Stimulated activated naive CD8-positive, alpha-beta T cell treated with anti-CD3 and anti-CD28 coated beads, Interleukin-15, amount 100 ng/mL, for 72 hours (primary cell): ENCODE data around the gene GFOD2.
"Not testable (repeated sequence)": the region's sequence is repeated elsewhere in the genome, so short reads cannot be mapped to it uniquely, and the experiment has no call there.

Experiments used
- ATAC-seq: fragments of 150-1000 bp; cut with Tn5 transposase; 2 replicates; pipeline ENCODE4 v1.10.0; 2021; ENCODE audit warnings: mild to moderate bottlenecking, moderate library complexity
- DNase-seq, 2 donors: peaks; one replicate each; pipeline ENCODE4 v3.0.0; 2021 to 2022
- H3K27ac Mint-ChIP-seq, 2 donors: one replicate each; pipeline ENCODE4 v1.8.0; 2022; ENCODE audit warnings: mild to moderate bottlenecking in 2 of 2, mixed read lengths in 2 of 2, moderate library complexity in 2 of 2
- H3K27me3 Mint-ChIP-seq: one replicate; pipeline ENCODE4 v1.8.0; 2022; ENCODE audit warnings: mixed read lengths
- H3K4me1 Mint-ChIP-seq: one replicate; pipeline ENCODE4 v1.8.0; 2022; ENCODE audit warnings: mild to moderate bottlenecking, mixed read lengths
- H3K4me3 Mint-ChIP-seq, 2 donors: one replicate each; pipeline ENCODE4 v1.8.0; 2022; ENCODE audit warnings: mild to moderate bottlenecking in 2 of 2, mixed read lengths in 2 of 2, moderate library complexity in 1 of 2
- H3K9me3 Mint-ChIP-seq, 2 donors: one replicate each; pipeline ENCODE4 v1.8.0; 2022; ENCODE audit warnings: mixed read lengths in 2 of 2

The GFOD2 gene

DNA sequence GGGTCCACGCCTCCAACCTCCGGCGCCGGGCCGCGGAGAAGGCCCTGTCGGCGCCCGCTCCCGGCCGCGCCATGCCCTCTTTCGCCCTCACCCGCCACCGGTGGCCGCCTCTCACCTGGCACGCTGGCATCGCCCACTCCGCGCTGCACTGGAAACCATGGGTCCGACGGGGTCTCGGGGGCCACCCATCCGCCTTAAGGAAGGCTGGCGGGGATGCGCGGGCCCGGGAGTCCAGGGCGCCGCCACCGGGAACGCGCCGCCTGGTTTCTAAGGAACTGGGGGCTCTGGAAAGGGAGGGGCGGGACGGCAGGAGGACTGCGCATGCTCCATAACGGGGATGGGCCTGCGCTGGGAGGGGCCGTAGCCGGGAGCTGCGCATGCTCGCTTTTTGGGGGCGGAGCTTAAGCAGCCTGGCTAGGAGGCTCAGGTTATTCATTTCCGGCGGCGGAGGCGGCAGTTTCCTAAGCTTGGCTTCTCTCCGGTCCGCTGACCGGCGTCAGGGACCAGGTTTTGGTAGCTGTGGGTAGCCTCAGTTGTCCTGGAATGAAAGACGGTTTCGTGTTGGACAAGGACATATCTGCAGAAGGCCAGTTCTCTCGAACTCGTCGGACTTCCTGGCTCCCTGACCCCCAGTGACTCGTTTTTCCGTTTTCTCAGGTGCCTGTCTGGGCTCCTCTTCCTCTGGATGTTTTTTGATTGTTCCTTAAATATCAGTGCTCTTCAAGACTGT is at the start of gene GFOD2:
TSS of gene GFOD2 (minus strand) at position 269 of the 730 bp plus-strand sequence. CDS start 33,601 bp downstream, outside the sequence.
- Mint-ChIP-seq H3K27ac (peak within 1 kb of the TSS; percentile 95 to 98), H3K4me1 (peaks cover 29% of the 10 kb centered on the region), H3K27me3 (no peaks in the 10 kb centered on the region), H3K9me3 (no peaks in the 10 kb centered on the region), H3K4me3 (peak within 1 kb of the TSS; percentile 92 to 94)
- ATAC-seq (peak; percentile 94), DNase-seq (peak; percentile 96 to 97)

- Mint-ChIP-seq H3K4me1 (peaks cover 9% of the 10 kb centered on the region), H3K9me3 (no peaks in the 10 kb centered on the region), H3K27ac (no peak overlapping the region), H3K4me3 (no peak overlapping the region), H3K27me3 (no peaks in the 10 kb centered on the region)
- DNase-seq (no peak), ATAC-seq (no peak)
These were observed 48.8 kb upstream of the GFOD2 start for GRCh38 chr16:67767953-67768352.

DNA sequence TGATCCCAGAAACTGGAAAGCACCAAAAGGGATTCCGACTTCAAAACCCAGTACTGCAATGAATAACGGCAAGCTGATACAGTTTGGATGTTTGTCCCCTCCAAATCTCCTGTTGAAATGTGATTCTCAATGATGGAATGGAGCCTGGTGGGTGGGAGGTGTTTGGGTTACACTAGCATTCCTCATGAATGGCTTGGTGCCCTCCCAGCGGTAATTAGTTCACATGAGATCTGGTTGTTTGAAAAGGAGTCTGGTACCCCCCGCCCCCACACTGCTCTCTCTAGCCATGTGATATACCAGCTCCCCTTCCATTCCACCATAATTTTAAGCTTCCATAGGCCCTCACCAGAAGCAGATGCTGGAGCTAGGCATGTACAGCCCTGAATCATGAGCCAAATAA is 47.2 kb upstream of the GFOD2 start:
- no peaks in the 10 kb centered on the region for H3K27me3 Mint-ChIP-seq
- ATAC-seq (no peak), DNase-seq (no peak)
- H3K27ac Mint-ChIP-seq, result no peak overlapping the region
- H3K9me3 Mint-ChIP-seq, result no peaks in the 10 kb centered on the region
- peaks cover 9% of the 10 kb centered on the region for H3K4me1 Mint-ChIP-seq
- H3K4me3 Mint-ChIP-seq, result no peak overlapping the region

DNA sequence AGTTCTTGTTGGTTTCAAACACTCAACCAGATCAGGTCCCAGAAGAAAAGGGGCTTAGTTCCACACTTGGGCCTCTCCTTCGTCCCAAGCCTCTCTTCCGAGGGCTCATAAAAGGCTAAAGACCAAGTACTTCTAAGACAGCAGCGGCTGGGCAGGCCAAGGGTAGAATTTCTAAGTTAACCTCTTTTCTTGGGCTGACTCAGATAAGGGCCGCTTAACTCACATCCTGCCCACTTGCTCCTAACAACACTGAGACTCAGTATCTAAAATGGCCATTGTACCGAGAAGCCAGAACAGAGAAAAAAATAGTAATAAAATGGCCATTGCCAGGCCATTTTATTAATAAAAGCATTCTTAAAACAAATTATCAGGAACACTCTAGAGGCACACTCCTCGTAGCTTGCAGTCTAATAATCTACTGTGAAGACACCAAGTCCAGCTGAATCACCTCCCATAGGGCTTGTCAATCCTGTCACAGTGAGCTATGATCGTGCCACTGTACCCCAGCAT is 45.1 kb upstream of the GFOD2 start:
- ATAC-seq (no peak), DNase-seq (no peak)
- H3K4me1 Mint-ChIP-seq, result peaks cover 20% of the 10 kb centered on the region
- no peaks in the 10 kb centered on the region for H3K9me3 Mint-ChIP-seq
- no peak overlapping the region for H3K4me3 Mint-ChIP-seq
- no peak overlapping the region for H3K27ac Mint-ChIP-seq
- no peaks in the 10 kb centered on the region for H3K27me3 Mint-ChIP-seq

DNA sequence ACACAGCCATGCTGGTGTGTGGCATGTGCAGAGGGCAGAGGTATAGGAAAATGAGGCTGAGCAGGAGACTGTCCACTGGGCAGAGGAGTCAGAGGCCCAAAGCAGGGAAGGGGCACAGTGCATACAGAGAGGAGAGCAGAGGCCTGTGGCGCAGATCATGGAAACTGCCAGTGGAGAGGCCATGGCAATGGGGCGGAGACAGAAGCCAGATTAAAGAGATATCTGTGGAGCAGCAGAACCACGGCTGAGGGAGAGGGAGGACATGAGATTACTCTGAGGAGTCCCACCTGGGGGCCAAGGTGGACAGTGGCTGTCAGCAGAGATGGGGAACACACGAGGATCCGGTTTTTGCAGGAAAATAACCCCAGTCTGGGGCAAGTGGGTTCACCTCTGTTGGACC is 44.0 kb upstream of the GFOD2 start:
- no peak for ATAC-seq
- DNase-seq, result no peak
- Mint-ChIP-seq H3K4me3 (no peak overlapping the region), H3K4me1 (peaks cover 21% of the 10 kb centered on the region), H3K27me3 (no peaks in the 10 kb centered on the region), H3K9me3 (no peaks in the 10 kb centered on the region), H3K27ac (no peak overlapping the region)

GRCh38 chr16:67762385-67762784 is 43.3 kb upstream of the GFOD2 start:
- peaks cover 21% of the 10 kb centered on the region for H3K4me1 Mint-ChIP-seq
- DNase-seq, result no peak

GRCh38 chr16:67761924-67762323 is 42.8 kb upstream of the GFOD2 start:
- H3K4me1 Mint-ChIP-seq, result peaks cover 21% of the 10 kb centered on the region
- no peak for DNase-seq

More at GRCh38 chr16:67762385-67762784, 43.3 kb upstream of the GFOD2 start:
- Mint-ChIP-seq H3K4me3 (no peak overlapping the region), H3K27me3 (no peaks in the 10 kb centered on the region), H3K27ac (no peak overlapping the region), H3K9me3 (no peaks in the 10 kb centered on the region)
- no peak for ATAC-seq

GRCh38 chr16:67760956-67761230 is 41.8 kb upstream of the GFOD2 start:
- DNase-seq (no peak), ATAC-seq (no peak)
- peaks cover 21% of the 10 kb centered on the region for H3K4me1 Mint-ChIP-seq
- peak overlapping the region in 1 of 2 donors; percentile 23 for H3K27ac Mint-ChIP-seq
- H3K4me3 Mint-ChIP-seq, result no peak overlapping the region
- H3K27me3 Mint-ChIP-seq, result no peaks in the 10 kb centered on the region
- no peaks in the 10 kb centered on the region for H3K9me3 Mint-ChIP-seq

More at GRCh38 chr16:67761924-67762323, 42.8 kb upstream of the GFOD2 start:
- Mint-ChIP-seq H3K27me3 (no peaks in the 10 kb centered on the region), H3K9me3 (no peaks in the 10 kb centered on the region), H3K27ac (no peak overlapping the region), H3K4me3 (no peak overlapping the region)
- ATAC-seq, result no peak

GRCh38 chr16:67760206-67760955 is 41.3 kb upstream of the GFOD2 start:
- peaks cover 21% of the 10 kb centered on the region for H3K4me1 Mint-ChIP-seq
- no peak overlapping the region for H3K4me3 Mint-ChIP-seq
- no peaks in the 10 kb centered on the region for H3K27me3 Mint-ChIP-seq
- no peak for ATAC-seq
- DNase-seq, result no peak
- H3K27ac Mint-ChIP-seq, result peak overlapping the region in 1 of 2 donors; percentile 35
- no peaks in the 10 kb centered on the region for H3K9me3 Mint-ChIP-seq

GRCh38 chr16:67758966-67759365 is 39.9 kb upstream of the GFOD2 start:
- no peak for DNase-seq
- no peaks in the 10 kb centered on the region for H3K27me3 Mint-ChIP-seq
- no peak overlapping the region for H3K27ac Mint-ChIP-seq
- no peak overlapping the region for H3K4me3 Mint-ChIP-seq
- ATAC-seq, result no peak
- H3K4me1 Mint-ChIP-seq, result peaks cover 21% of the 10 kb centered on the region
- no peaks in the 10 kb centered on the region for H3K9me3 Mint-ChIP-seq

DNA sequence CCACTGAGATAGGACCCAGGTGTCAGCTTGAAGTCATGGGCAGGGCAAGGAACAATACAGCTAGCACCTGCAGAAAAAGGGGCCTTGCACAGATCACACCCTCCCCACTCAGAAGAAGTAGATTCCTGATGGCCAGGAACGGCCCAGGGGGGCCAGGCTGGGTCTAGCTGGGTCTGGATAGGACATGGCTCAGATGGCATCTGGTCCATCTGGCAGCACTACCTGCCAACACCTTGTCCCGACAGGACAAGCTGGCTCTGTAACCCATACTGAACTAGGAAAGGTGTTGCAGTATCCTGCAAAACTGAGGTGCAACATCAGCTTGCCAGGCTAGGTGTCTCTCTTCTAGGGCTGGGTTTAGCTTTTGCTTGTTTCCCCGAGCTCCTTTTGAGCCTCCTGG is 38.9 kb upstream of the GFOD2 start:
- Mint-ChIP-seq H3K4me3 (no peak overlapping the region), H3K4me1 (peaks cover 20% of the 10 kb centered on the region), H3K9me3 (no peaks in the 10 kb centered on the region), H3K27ac (no peak overlapping the region), H3K27me3 (no peaks in the 10 kb centered on the region)
- ATAC-seq (no peak), DNase-seq (no peak)

DNA sequence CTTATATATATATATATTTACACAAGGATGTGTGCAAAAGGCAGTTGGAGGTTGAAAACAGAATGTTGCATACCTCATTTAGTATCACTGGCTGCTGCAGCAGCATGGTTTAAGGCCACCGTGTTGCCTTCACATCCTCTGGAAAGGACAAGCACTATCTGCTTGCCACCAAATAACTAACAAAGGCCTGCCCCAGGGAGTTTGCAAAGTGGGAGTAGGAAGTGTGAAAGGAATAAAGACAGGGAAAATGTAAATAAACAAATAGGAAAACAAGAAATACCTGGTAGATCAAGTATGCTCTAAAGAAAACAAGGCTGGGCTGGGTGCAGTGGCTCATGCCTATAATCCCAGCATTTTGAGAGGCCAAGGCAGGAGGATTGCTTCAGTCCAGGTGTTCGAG is 33.5 kb upstream of the GFOD2 start:
- Mint-ChIP-seq H3K4me1 (no peaks in the 10 kb centered on the region), H3K27me3 (no peaks in the 10 kb centered on the region), H3K27ac (peak overlapping the region in 1 of 2 donors; percentile 17), H3K9me3 (no peaks in the 10 kb centered on the region), H3K4me3 (no peak overlapping the region)
- ATAC-seq, result no peak
- DNase-seq, result no peak

GRCh38 chr16:67751331-67751730 is 32.2 kb upstream of the GFOD2 start:
- H3K27ac Mint-ChIP-seq, H3K4me1 Mint-ChIP-seq, H3K4me3 Mint-ChIP-seq, ATAC-seq, H3K9me3 Mint-ChIP-seq, H3K27me3 Mint-ChIP-seq, DNase-seq: not testable (repeated sequence)

- H3K4me3 Mint-ChIP-seq, result no peak overlapping the region
- ATAC-seq (no peak), DNase-seq (no peak)
- H3K4me1 Mint-ChIP-seq, result no peaks in the 10 kb centered on the region
- H3K9me3 Mint-ChIP-seq, result no peaks in the 10 kb centered on the region
- H3K27me3 Mint-ChIP-seq, result no peaks in the 10 kb centered on the region
- H3K27ac Mint-ChIP-seq, result peak overlapping the region; percentile 48 to 58
These were observed 31.4 kb upstream of the GFOD2 start for GRCh38 chr16:67750466-67750865.

DNA sequence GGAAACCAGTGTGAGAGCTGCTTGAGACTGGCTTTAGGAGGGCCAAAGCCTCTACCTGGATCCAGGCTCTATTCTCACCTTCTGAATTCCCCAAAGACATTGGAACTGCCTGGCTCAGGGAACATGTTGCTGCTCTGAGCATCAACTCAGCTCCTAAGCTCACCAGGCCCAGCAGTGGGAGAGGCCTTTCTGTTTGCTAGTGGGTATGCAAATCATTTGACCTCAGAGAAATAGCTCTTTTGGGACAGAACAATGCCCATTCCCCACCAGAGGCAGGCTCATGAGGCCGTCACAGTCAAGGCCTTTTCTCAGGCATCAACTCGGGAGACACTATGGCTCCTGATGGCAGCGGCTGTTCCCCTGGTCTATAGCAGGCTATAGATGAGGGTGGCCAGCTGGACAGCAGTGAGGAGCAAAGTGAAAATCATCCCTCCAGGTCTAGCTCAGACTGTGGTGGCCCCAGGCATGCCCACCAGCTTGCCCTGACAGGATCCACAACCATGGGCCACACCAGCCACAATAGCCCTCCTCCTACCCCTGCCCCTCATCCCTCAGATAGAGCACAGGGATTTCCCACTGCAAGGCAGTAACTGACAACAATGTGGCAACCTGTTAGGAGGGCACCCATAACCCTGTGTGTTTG is 30.4 kb upstream of the GFOD2 start:
- Mint-ChIP-seq H3K4me1 (no peaks in the 10 kb centered on the region), H3K27me3 (no peaks in the 10 kb centered on the region), H3K4me3 (no peak overlapping the region), H3K27ac (peak overlapping the region in 1 of 2 donors; percentile 83), H3K9me3 (no peaks in the 10 kb centered on the region)
- DNase-seq, result no peak
- no peak for ATAC-seq

GRCh38 chr16:67748834-67749233 is 29.7 kb upstream of the GFOD2 start:
- H3K4me3 Mint-ChIP-seq, result no peak overlapping the region
- H3K27me3 Mint-ChIP-seq, result no peaks in the 10 kb centered on the region
- peak overlapping the region in 1 of 2 donors; percentile 93 for H3K27ac Mint-ChIP-seq
- ATAC-seq (no peak), DNase-seq (no peak)
- H3K4me1 Mint-ChIP-seq, result no peaks in the 10 kb centered on the region
- H3K9me3 Mint-ChIP-seq, result no peaks in the 10 kb centered on the region
